GM21723 (cell line): ENCODE results near the gene MUCL1.
"Not testable (repeated sequence)": the region's sequence is repeated elsewhere in the genome, so short reads cannot be mapped to it uniquely, and the experiment has no call there.

Experiments used
- ATAC-seq: cut with Tn5 transposase; IDR thresholded peaks from one replicate; pipeline ENCODE4 v1.9.1; 2021; ENCODE audit warnings: mild to moderate bottlenecking, moderate library complexity; ENCODE audit not compliant: unreplicated experiment

Gene MUCL1

GRCh38 chr12:54853933-54854538 lies at the start of gene MUCL1:
Gene MUCL1 (plus strand): TSS chr12:54854516. CDS start chr12:54854583, 67 bp downstream.
- peak; percentile 97 for ATAC-seq

GRCh38 chr12:54821676-54822075 lies 32.6 kb upstream of the MUCL1 start:
- ATAC-seq, result no peak

GRCh38 chr12:54824402-54824801 lies 29.9 kb upstream of the MUCL1 start:
- no peak for ATAC-seq

- ATAC-seq, result no peak
Measured at GRCh38 chr12:54829511-54829910, 24.8 kb upstream of the MUCL1 start.

- no peak for ATAC-seq
Measured at GRCh38 chr12:54830199-54830598, 24.1 kb upstream of the MUCL1 start.

GRCh38 chr12:54831631-54832030 lies 22.7 kb upstream of the MUCL1 start:
- ATAC-seq, result no peak

GRCh38 chr12:54840244-54840865 lies 14.0 kb upstream of the MUCL1 start:
- no peak for ATAC-seq

GRCh38 chr12:54857406-54857805 lies 3.1 kb downstream of the MUCL1 start:
- no peak for ATAC-seq

GRCh38 chr12:54858562-54858961 lies 4.2 kb downstream of the MUCL1 start:
- ATAC-seq, result no peak

GRCh38 chr12:54859502-54859901 lies 5.2 kb downstream of the MUCL1 start:
- no peak for ATAC-seq

- no peak for ATAC-seq
Measured at GRCh38 chr12:54861927-54862326, 7.6 kb downstream of the MUCL1 start.

GRCh38 chr12:54863948-54864618 lies 9.8 kb downstream of the MUCL1 start:
- no peak for ATAC-seq

- no peak for ATAC-seq
Measured at GRCh38 chr12:54865683-54866324, 11.5 kb downstream of the MUCL1 start.

GRCh38 chr12:54868690-54869089 lies 14.4 kb downstream of the MUCL1 start:
- no peak for ATAC-seq

GRCh38 chr12:54870048-54870447 lies 15.7 kb downstream of the MUCL1 start:
- ATAC-seq, result no peak

- ATAC-seq, result no peak
Measured at GRCh38 chr12:54870617-54871016, 16.3 kb downstream of the MUCL1 start.

GRCh38 chr12:54879150-54879549 lies 24.8 kb downstream of the MUCL1 start:
- ATAC-seq, result no peak

- ATAC-seq, result no peak
Measured at GRCh38 chr12:54879579-54879978, 25.3 kb downstream of the MUCL1 start.

GRCh38 chr12:54882079-54882478 lies 27.8 kb downstream of the MUCL1 start:
- no peak for ATAC-seq

- not testable (repeated sequence) for ATAC-seq
Measured at GRCh38 chr12:54882597-54882996, 28.3 kb downstream of the MUCL1 start.

- ATAC-seq, result not testable (repeated sequence)
Measured at GRCh38 chr12:54888428-54888827, 34.1 kb downstream of the MUCL1 start.

- no peak for ATAC-seq
Measured at GRCh38 chr12:54890339-54890738, 36.0 kb downstream of the MUCL1 start.
